IPS-18a (cell line): ENCODE data around the gene COLEC11.
"Not testable (repeated sequence)": the region's sequence is repeated elsewhere in the genome, so short reads cannot be mapped to it uniquely, and the experiment has no call there.

Experiments used
- H3K27ac ChIP-seq: one replicate; pipeline ENCODE4 v1.5.1; 2013; ENCODE audit warnings: low read length
- H3K27me3 ChIP-seq: one replicate; pipeline ENCODE4 v1.6.1; 2013; ENCODE audit warnings: mild to moderate bottlenecking, low read length; ENCODE audit not compliant: control insufficient read depth, insufficient read depth
- H3K36me3 ChIP-seq: one replicate; pipeline ENCODE4 v1.6.1; 2013; ENCODE audit warnings: low read depth, low read length; ENCODE audit not compliant: control insufficient read depth
- H3K4me1 ChIP-seq: one replicate; pipeline ENCODE4 v1.6.1; 2013; ENCODE audit warnings: low read depth, low read length; ENCODE audit not compliant: control insufficient read depth
- H3K4me3 ChIP-seq: one replicate; pipeline ENCODE4 v1.5.1; 2013; ENCODE audit warnings: low read length
- H3K9ac ChIP-seq: one replicate; pipeline ENCODE4 v1.6.1; 2013; ENCODE audit warnings: mild to moderate bottlenecking, low read length, moderate library complexity
- H3K9me3 ChIP-seq: one replicate; pipeline ENCODE4 v1.6.1; 2013; ENCODE audit warnings: low read depth, low read length; ENCODE audit not compliant: control insufficient read depth

COLEC11 gene

DNA sequence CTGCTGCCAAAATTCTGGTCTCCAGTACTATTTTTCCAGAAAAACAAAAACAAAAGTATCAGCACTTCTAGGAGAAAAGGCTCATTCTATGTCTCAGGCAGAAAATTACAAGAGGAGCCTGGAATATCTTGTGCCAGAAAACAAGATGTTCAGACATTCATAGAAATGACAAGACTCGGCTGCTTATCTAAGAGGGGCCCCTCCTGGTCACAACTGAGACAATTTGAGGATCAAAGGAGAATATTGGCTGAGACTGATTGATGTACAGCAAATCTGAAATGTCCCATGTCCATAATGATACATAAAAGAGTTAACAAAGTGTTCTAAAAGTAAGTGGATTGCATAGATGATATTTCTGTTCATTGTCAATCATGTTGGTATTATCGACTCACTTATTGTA, 22.3 kb upstream of the COLEC11 start:
- Histone ChIP-seq H3K4me1 (no peaks in the 10 kb centered on the region), H3K27me3 (no peaks in the 10 kb centered on the region), H3K9me3 (no peaks in the 10 kb centered on the region), H3K36me3 (peaks cover 17% of the 10 kb centered on the region), H3K4me3 (no peak overlapping the region), H3K9ac (no peak overlapping the region), H3K27ac (no peak overlapping the region)

GRCh38 chr2:3574155-3574554, 20.8 kb upstream of the COLEC11 start:
- Histone ChIP-seq H3K36me3 (peaks cover 32% of the 10 kb centered on the region), H3K27me3 (no peaks in the 10 kb centered on the region), H3K9me3 (no peaks in the 10 kb centered on the region), H3K9ac (no peak overlapping the region), H3K27ac (no peak overlapping the region), H3K4me1 (no peaks in the 10 kb centered on the region), H3K4me3 (no peak overlapping the region)

GRCh38 chr2:3575534-3576262, 19.2 kb upstream of the COLEC11 start:
- Histone ChIP-seq H3K4me3 (peak overlapping the region; percentile 84), H3K27ac (peak overlapping the region; percentile 82), H3K9me3 (no peaks in the 10 kb centered on the region), H3K36me3 (peaks cover 47% of the 10 kb centered on the region), H3K4me1 (no peaks in the 10 kb centered on the region), H3K27me3 (no peaks in the 10 kb centered on the region), H3K9ac (peak overlapping the region; percentile 98)

DNA sequence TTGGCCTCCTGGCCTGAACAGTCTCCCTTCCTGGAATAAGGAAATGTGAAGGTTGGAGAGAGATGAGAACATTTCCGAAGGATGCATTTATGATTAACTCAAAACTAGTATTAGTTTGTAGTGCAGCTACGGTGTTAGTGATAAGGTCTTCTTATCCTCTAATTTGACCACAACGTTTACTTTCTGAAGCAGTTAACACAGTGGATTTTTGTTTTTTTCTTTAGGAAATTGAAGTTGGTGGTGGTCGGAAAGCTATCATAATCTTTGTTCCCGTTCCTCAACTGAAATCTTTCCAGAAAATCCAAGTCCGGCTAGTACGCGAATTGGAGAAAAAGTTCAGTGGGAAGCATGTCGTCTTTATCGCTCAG, 18.7 kb upstream of the COLEC11 start:
- H3K4me3 ChIP-seq, result peak overlapping the region; percentile 84
- H3K9ac ChIP-seq, result peak overlapping the region; percentile 98
- not testable (repeated sequence) for H3K9me3 ChIP-seq, H3K27me3 ChIP-seq, H3K4me1 ChIP-seq
- H3K27ac ChIP-seq, result peak overlapping the region; percentile 82
- H3K36me3 ChIP-seq, result peaks cover 53% of the 10 kb centered on the region

- peaks cover 72% of the 10 kb centered on the region for H3K36me3 ChIP-seq
- no peaks in the 10 kb centered on the region for H3K27me3 ChIP-seq
- no peaks in the 10 kb centered on the region for H3K9me3 ChIP-seq
- no peak overlapping the region for H3K27ac ChIP-seq
- H3K4me1 ChIP-seq, result no peaks in the 10 kb centered on the region
- no peak overlapping the region for H3K4me3 ChIP-seq
- no peak overlapping the region for H3K9ac ChIP-seq
These were observed 15.9 kb upstream of the COLEC11 start for GRCh38 chr2:3578987-3579386.

- Histone ChIP-seq H3K9me3 (no peaks in the 10 kb centered on the region), H3K4me1 (no peaks in the 10 kb centered on the region), H3K27ac (no peak overlapping the region), H3K36me3 (peaks cover 77% of the 10 kb centered on the region), H3K9ac (no peak overlapping the region), H3K4me3 (no peak overlapping the region), H3K27me3 (no peaks in the 10 kb centered on the region)
These were observed 14.5 kb upstream of the COLEC11 start for GRCh38 chr2:3580449-3580848.

- Histone ChIP-seq H3K9me3 (no peaks in the 10 kb centered on the region), H3K27ac (no peak overlapping the region), H3K27me3 (no peaks in the 10 kb centered on the region), H3K36me3 (peaks cover 71% of the 10 kb centered on the region), H3K4me1 (no peaks in the 10 kb centered on the region), H3K4me3 (no peak overlapping the region), H3K9ac (no peak overlapping the region)
These were observed 13.3 kb upstream of the COLEC11 start for GRCh38 chr2:3581367-3582262.

DNA sequence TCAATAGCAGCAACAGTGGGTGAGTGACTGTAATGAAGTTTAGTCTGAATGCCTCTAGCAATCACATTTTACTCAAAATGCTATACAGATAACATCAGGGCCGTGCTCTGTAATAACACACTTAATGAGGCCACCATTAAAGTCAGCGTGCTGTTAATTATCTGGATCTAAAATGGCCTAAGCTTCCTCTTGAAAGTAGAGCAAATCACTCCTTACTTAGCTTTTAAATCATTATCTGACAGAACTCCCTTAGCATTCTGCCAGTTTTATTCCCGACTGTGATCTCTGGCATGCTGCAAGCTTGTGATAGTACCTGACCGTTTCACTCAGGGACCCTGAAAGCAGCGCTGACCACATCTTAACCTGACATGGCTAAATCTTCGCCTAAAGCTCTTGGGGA, 10.8 kb upstream of the COLEC11 start:
- no peaks in the 10 kb centered on the region for H3K9me3 ChIP-seq
- no peak overlapping the region for H3K4me3 ChIP-seq
- no peaks in the 10 kb centered on the region for H3K27me3 ChIP-seq
- no peaks in the 10 kb centered on the region for H3K4me1 ChIP-seq
- H3K27ac ChIP-seq, result no peak overlapping the region
- peaks cover 46% of the 10 kb centered on the region for H3K36me3 ChIP-seq
- no peak overlapping the region for H3K9ac ChIP-seq

GRCh38 chr2:3584608-3585260, 10.2 kb upstream of the COLEC11 start:
- no peak overlapping the region for H3K9ac ChIP-seq
- no peaks in the 10 kb centered on the region for H3K4me1 ChIP-seq
- H3K27ac ChIP-seq, result no peak overlapping the region
- no peak overlapping the region for H3K4me3 ChIP-seq
- H3K36me3 ChIP-seq, result peaks cover 40% of the 10 kb centered on the region
- no peaks in the 10 kb centered on the region for H3K27me3 ChIP-seq
- no peaks in the 10 kb centered on the region for H3K9me3 ChIP-seq

DNA sequence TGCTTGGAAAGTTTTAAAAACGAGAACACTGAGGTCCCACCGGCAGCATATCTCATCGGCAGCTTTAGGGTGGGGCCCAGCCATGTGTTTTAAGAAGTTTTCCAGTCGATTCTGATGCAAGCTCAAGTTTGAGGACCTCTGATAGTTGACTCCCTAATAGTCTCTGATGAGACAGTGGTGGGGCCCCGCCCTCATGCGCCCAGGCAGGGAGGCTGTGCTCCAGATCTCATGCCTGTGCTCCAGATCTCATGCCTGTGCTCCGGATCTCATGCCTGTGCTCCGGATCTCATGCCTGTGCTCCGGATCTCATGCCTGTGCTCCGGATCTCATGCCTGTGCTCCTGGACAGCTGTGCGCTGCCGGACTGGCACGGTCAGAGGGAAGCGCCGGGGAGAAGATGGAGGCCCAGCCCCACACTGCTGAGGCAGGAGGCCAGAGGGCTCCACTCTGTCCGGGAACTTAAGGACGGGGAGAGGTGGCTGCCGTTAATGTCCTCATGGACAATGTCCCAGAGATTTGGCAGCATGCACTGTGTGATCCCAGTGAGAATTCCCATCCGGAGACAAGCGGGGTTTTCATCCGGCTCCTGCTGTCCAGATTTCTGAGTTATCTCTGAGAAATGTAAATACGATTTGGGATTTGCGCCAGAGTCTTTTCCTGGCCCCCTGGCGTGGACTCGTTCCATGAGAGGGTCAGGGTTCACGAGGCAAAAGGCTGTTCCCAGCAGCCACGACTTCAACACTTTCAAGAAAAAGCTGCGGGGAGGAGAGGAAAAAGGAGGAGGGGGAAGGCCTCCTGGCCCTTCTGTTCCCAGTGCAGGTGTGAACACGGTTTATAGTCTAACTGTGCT, 9.4 kb upstream of the COLEC11 start:
- no peak overlapping the region for H3K9ac ChIP-seq
- H3K9me3 ChIP-seq, result no peaks in the 10 kb centered on the region
- no peaks in the 10 kb centered on the region for H3K27me3 ChIP-seq
- no peaks in the 10 kb centered on the region for H3K4me1 ChIP-seq
- H3K36me3 ChIP-seq, result peaks cover 32% of the 10 kb centered on the region
- no peak overlapping the region for H3K4me3 ChIP-seq
- no peak overlapping the region for H3K27ac ChIP-seq

GRCh38 chr2:3586220-3586619, 8.7 kb upstream of the COLEC11 start:
- Histone ChIP-seq H3K27ac (no peak overlapping the region), H3K9me3 (no peaks in the 10 kb centered on the region), H3K27me3 (no peaks in the 10 kb centered on the region), H3K9ac (no peak overlapping the region), H3K36me3 (peaks cover 25% of the 10 kb centered on the region), H3K4me3 (no peak overlapping the region), H3K4me1 (no peaks in the 10 kb centered on the region)
